GM12878 (cell line): Measurements from ENCODE around the gene CES3. TPM values are rescaled to one million over a fixed set of nuclear protein-coding genes. Genes with fewer than 3 reads are reported as not detected.

Experiments
- ATAC-seq: fragments of 200-7000 bp; cut with Tn5 transposase; 3 replicates; pipeline ENCODE4 v1.9.1; 2020; ENCODE audit warnings: mild to moderate bottlenecking, moderate library complexity
- BruUV-seq: library from RNA; stranded (reverse); fragments of 400-500 nt; replicated peaks from 2 replicates; lab custom pipeline; 2021; lab: Mats Ljungman, UMichigan
- CTCF ChIA-PET: fragments of 300-600 bp; sonication (Branson Sonifier 250); formaldehyde crosslinking; extraction: SDS; loops from one replicate; lab custom pipeline; 2021; ENCODE audit warnings: inconsistent platforms; lab: Yijun Ruan, JAX
- POLR2A ChIA-PET: fragments of 350-600 bp; formaldehyde crosslinking; extraction: SDS; loops from one replicate; lab custom pipeline; 2021; ENCODE audit warnings: inconsistent platforms; lab: Charles Lee
- RAD21 ChIA-PET: fragments of 300-600 bp; sonication (Branson Sonifier 250); formaldehyde crosslinking; loops from one replicate; lab custom pipeline; 2023; ENCODE audit warnings: antibody characterized with exemption; ENCODE audit not compliant: unreplicated experiment; lab: Charles Lee
- SMC1A ChIA-PET: fragments of 300-600 bp; sonication (Branson Sonifier 250); formaldehyde crosslinking; loops from one replicate; lab custom pipeline; 2023; ENCODE audit not compliant: unreplicated experiment, uncharacterized antibody; lab: Charles Lee
- DNase-seq: peaks from one replicate; pipeline ENCODE4 v3.0.0-alpha.2; 2011; ENCODE audit warnings: low read depth, low spot score
- FAIRE-seq: peaks from 3 replicates; lab custom pipeline; 2011; peaks lifted over from hg19 to GRCh38; lab: Jason Lieb, UNC
- H2AFZ ChIP-seq: 2 replicates; pipeline ENCODE4 v1.6.0; 2011; ENCODE audit warnings: low read depth, low read length, control low read depth; ENCODE audit not compliant: control insufficient read depth
- H3K27ac ChIP-seq: 2 replicates; pipeline ENCODE4 v1.5.1; 2011; ENCODE audit warnings: control low read depth; ENCODE audit not compliant: control insufficient read depth, insufficient read depth
- H3K27me3 ChIP-seq, 2 experiments: replicated peaks in 1 of 2; 2 replicates each; pipeline versions ENCODE4 v1.6.0 to v1.6.1; 2011; ENCODE audit warnings: low read length in 1 of 2; ENCODE audit not compliant: control insufficient read depth in 2 of 2, insufficient read depth in 2 of 2
- H3K36me3 ChIP-seq, 2 experiments: 2 replicates each; pipeline ENCODE4 v1.5.1; 2011; ENCODE audit warnings: low read length in 1 of 2; ENCODE audit not compliant: control insufficient read depth in 2 of 2, insufficient read depth in 2 of 2
- H3K4me1 ChIP-seq: 2 replicates; pipeline ENCODE4 v1.6.1; 2011; ENCODE audit warnings: mild to moderate bottlenecking, low read length, moderate library complexity, mixed read lengths; ENCODE audit not compliant: control insufficient read depth, insufficient read depth
- H3K4me2 ChIP-seq: 2 replicates; pipeline ENCODE4 v1.6.0; 2011; ENCODE audit warnings: control low read depth; ENCODE audit not compliant: control insufficient read depth, insufficient read depth
- H3K4me3 ChIP-seq: fragments of 200-600 bp; sonication (generic); 2 replicates; pipeline ENCODE4 v1.5.1; 2016
- H3K79me2 ChIP-seq: 2 replicates; pipeline ENCODE4 v1.6.0; 2011; ENCODE audit warnings: low read length; ENCODE audit not compliant: control insufficient read depth, insufficient read depth
- H3K9ac ChIP-seq: 2 replicates; pipeline ENCODE4 v1.8.0; 2011; ENCODE audit warnings: low read length, control low read depth, mixed read lengths; ENCODE audit not compliant: control insufficient read depth, insufficient read depth
- H3K9me3 ChIP-seq: replicated peaks from 3 replicates; pipeline ENCODE4 v1.5.1; 2011; ENCODE audit warnings: mild to moderate bottlenecking, low read length; ENCODE audit not compliant: control insufficient read depth, insufficient read depth
- H4K20me1 ChIP-seq: 2 replicates; pipeline ENCODE4 v1.6.0; 2011; ENCODE audit not compliant: control insufficient read depth, insufficient read depth
- CREB1 ChIP-seq: IDR thresholded peaks from 2 replicates; pipeline ENCODE4 v1.6.1; 2012; ENCODE audit warnings: low read depth, mild to moderate bottlenecking, inconsistent platforms
- MAX ChIP-seq: IDR thresholded peaks from 2 replicates; pipeline ENCODE4 v1.6.1; 2012; ENCODE audit warnings: low read depth, low read length, improper control_type of control experiment
- NFXL1 ChIP-seq: fragments of 450-650 bp; IDR thresholded peaks from 2 replicates; pipeline ENCODE4 v1.6.1; 2017; ENCODE audit warnings: antibody characterized with exemption, mild to moderate bottlenecking, borderline replicate concordance
- NR2C2 ChIP-seq: IDR thresholded peaks from 2 replicates; pipeline ENCODE4 v1.6.1; 2011; ENCODE audit warnings: borderline replicate concordance, low read depth; ENCODE audit not compliant: control insufficient read depth, insufficient read length
- POU2F2 ChIP-seq: IDR thresholded peaks from 3 replicates; pipeline ENCODE4 v1.6.1; 2011; ENCODE audit warnings: low read depth, mild to moderate bottlenecking, low read length, borderline replicate concordance
- RB1 ChIP-seq: fragments of 450-650 bp; formaldehyde crosslinking; IDR thresholded peaks from 2 replicates; pipeline ENCODE4 v1.6.1; 2017; ENCODE audit warnings: mild to moderate bottlenecking, borderline replicate concordance
- SIN3A ChIP-seq: IDR thresholded peaks from 2 replicates; pipeline ENCODE4 v1.6.1; 2012; ENCODE audit warnings: low read depth, low read length, improper control_type of control experiment
- ZBTB4 ChIP-seq: fragments of 450-650 bp; formaldehyde crosslinking; IDR thresholded peaks from 2 replicates; pipeline ENCODE4 v1.4.0; 2022; ENCODE audit warnings: mild to moderate bottlenecking, moderate library complexity
- WGBS: methylation state at CpG from one replicate; pipeline ENCODE4 v1.1.6; 2016; ENCODE audit warnings: low lambda C conversion rate; ENCODE audit not compliant: insufficient replicate concordance, insufficient coverage; ENCODE audit errors: missing lambda C conversion rate; 5-methylcytosine and 5-hydroxymethylcytosine counted together
- in situ Hi-C: fragments of 300-500 bp; cut with MboI; formaldehyde crosslinking; loops from 9 replicates; pipeline ENCODE4 v1.14.3; 2018; ENCODE audit warnings: mixed read lengths
- intact Hi-C: fragments of 100-400 bp; cut with micrococcal nuclease; formaldehyde crosslinking; loops from one replicate; pipeline ENCODE4 v1.14.2; 2022; ENCODE audit not compliant: unreplicated experiment
- polyA plus RNA-seq, 11 experiments: library from polyadenylated mRNA; depleted of rRNA in 4 of 11; unstranded in 6 of 11; stranded (reverse) in 5 of 11; fragments of >200 nt; fragmentation: Nextera tagmentation in 4 of 11; fragmentation: Illumina TruSeq in 1 of 11; extraction: Ambion mirVana in 4 of 11; extraction: Trizol in 1 of 11; gene quantifications; 1 replicate in 1 of 11; 2 replicates in 10 of 11; pipeline versions ENCODE4 v1.2.1 to v1.2.3, GENCODE V29; 2011 to 2016; ENCODE audit warnings: inconsistent platforms in 2 of 11, missing spikeins in 2 of 11, low read depth in 1 of 11
- total RNA-seq, 4 experiments: library from RNA; depleted of rRNA in 3 of 4; stranded (reverse); fragments of >200 nt in 3 of 4; fragmentation: Illumina TruSeq in 1 of 4; extraction: Trizol in 1 of 4; gene quantifications; 2 replicates each; pipeline versions ENCODE4 v1.2.1 to v1.2.3, GENCODE V29; 2013 to 2021
- TF ChIP-seq, protein P1 (sequence below): IDR thresholded peaks from 2 replicates; pipeline ENCODE4 v1.6.1; 2012; ENCODE audit warnings: low read depth, low read length, improper control_type of control experiment
- TF ChIP-seq, protein P2 (sequence below): IDR thresholded peaks from 2 replicates; pipeline ENCODE4 v1.6.1; 2012; ENCODE audit warnings: improper control_type of control experiment, low read depth, low read length; ENCODE audit not compliant: insufficient replicate concordance
- TF ChIP-seq, protein P3 (sequence below), 3 experiments: IDR thresholded peaks in 2 of 3; conservative IDR thresholded peaks in 1 of 3; 2 replicates each; pipeline ENCODE4 v1.5.1; 2011; ENCODE audit warnings: low read depth in 3 of 3, low read length in 3 of 3, mild to moderate bottlenecking in 3 of 3, control low read depth in 2 of 3, moderate library complexity in 2 of 3, inconsistent platforms in 1 of 3, mixed read lengths in 1 of 3; ENCODE audit not compliant: control insufficient read depth in 2 of 3, insufficient read depth in 1 of 3; ENCODE audit errors: extremely low read depth in 1 of 3

Gene CES3
- total and polyA plus RNA-seq, 10 of the 15 experiments (the other 5 are each of a cell fraction or from before 2014, with no cell fraction given), result 0.09 to 3.1 (median 0.76) TPM

GRCh38 chr16:66949472-66949871, 11.6 kb upstream of the CES3 start:
- ChIA-PET POLR2A (interaction anchor here (0.6 kb wide), 2 partner anchors 101 to 477 kb away, joined by 3 to 7 read pairs; no protein-coding TSS in a partner anchor), SMC1A (no interaction called here), CTCF (interaction anchor here (1.1 to 1.5 kb wide), 2 partner anchors 11 to 27 kb away, joined by 4 to 5 read pairs; partner anchors contain the start of gene CES3), RAD21 (interaction anchor here (1.3 kb wide), 1 partner anchor 64 kb away, joined by 4 read pairs; no protein-coding TSS in a partner anchor)
- Histone ChIP-seq H3K79me2 (no peaks in the 10 kb centered on the region), H3K27me3 (no peaks in the 10 kb centered on the region), H2AFZ (no peak overlapping the region), H4K20me1 (no peaks in the 10 kb centered on the region), H3K4me1 (peaks cover 19% of the 10 kb centered on the region), H3K4me2 (no peak overlapping the region), H3K9me3 (no peaks in the 10 kb centered on the region), H3K36me3 (no peaks in the 10 kb centered on the region), H3K9ac (no peak overlapping the region), H3K27ac (no peak overlapping the region), H3K4me3 (no peak overlapping the region)
- intact Hi-C loops, result no loop called here
- no peak for DNase-seq
- ATAC-seq, result no peak
- no peak for FAIRE-seq
- BruUV-seq, result no TSS peak
- WGBS, result 95% methylated on average over 6 of the region's 6 CpGs
- in situ Hi-C loops, result no loop called here
- TF ChIP-seq, protein P1, sequence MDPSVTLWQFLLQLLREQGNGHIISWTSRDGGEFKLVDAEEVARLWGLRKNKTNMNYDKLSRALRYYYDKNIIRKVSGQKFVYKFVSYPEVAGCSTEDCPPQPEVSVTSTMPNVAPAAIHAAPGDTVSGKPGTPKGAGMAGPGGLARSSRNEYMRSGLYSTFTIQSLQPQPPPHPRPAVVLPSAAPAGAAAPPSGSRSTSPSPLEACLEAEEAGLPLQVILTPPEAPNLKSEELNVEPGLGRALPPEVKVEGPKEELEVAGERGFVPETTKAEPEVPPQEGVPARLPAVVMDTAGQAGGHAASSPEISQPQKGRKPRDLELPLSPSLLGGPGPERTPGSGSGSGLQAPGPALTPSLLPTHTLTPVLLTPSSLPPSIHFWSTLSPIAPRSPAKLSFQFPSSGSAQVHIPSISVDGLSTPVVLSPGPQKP, result no peak
- no peak for TF ChIP-seq MAX
- no peak for TF ChIP-seq POU2F2
- no peak for TF ChIP-seq NFXL1
- TF ChIP-seq RB1, result no peak
- TF ChIP-seq, protein P2, sequence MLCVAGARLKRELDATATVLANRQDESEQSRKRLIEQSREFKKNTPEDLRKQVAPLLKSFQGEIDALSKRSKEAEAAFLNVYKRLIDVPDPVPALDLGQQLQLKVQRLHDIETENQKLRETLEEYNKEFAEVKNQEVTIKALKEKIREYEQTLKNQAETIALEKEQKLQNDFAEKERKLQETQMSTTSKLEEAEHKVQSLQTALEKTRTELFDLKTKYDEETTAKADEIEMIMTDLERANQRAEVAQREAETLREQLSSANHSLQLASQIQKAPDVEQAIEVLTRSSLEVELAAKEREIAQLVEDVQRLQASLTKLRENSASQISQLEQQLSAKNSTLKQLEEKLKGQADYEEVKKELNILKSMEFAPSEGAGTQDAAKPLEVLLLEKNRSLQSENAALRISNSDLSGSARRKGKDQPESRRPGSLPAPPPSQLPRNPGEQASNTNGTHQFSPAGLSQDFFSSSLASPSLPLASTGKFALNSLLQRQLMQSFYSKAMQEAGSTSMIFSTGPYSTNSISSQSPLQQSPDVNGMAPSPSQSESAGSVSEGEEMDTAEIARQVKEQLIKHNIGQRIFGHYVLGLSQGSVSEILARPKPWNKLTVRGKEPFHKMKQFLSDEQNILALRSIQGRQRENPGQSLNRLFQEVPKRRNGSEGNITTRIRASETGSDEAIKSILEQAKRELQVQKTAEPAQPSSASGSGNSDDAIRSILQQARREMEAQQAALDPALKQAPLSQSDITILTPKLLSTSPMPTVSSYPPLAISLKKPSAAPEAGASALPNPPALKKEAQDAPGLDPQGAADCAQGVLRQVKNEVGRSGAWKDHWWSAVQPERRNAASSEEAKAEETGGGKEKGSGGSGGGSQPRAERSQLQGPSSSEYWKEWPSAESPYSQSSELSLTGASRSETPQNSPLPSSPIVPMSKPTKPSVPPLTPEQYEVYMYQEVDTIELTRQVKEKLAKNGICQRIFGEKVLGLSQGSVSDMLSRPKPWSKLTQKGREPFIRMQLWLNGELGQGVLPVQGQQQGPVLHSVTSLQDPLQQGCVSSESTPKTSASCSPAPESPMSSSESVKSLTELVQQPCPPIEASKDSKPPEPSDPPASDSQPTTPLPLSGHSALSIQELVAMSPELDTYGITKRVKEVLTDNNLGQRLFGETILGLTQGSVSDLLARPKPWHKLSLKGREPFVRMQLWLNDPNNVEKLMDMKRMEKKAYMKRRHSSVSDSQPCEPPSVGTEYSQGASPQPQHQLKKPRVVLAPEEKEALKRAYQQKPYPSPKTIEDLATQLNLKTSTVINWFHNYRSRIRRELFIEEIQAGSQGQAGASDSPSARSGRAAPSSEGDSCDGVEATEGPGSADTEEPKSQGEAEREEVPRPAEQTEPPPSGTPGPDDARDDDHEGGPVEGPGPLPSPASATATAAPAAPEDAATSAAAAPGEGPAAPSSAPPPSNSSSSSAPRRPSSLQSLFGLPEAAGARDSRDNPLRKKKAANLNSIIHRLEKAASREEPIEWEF, result no peak
- TF ChIP-seq CREB1, result no peak
- no peak for TF ChIP-seq SIN3A
- TF ChIP-seq, protein P3, sequence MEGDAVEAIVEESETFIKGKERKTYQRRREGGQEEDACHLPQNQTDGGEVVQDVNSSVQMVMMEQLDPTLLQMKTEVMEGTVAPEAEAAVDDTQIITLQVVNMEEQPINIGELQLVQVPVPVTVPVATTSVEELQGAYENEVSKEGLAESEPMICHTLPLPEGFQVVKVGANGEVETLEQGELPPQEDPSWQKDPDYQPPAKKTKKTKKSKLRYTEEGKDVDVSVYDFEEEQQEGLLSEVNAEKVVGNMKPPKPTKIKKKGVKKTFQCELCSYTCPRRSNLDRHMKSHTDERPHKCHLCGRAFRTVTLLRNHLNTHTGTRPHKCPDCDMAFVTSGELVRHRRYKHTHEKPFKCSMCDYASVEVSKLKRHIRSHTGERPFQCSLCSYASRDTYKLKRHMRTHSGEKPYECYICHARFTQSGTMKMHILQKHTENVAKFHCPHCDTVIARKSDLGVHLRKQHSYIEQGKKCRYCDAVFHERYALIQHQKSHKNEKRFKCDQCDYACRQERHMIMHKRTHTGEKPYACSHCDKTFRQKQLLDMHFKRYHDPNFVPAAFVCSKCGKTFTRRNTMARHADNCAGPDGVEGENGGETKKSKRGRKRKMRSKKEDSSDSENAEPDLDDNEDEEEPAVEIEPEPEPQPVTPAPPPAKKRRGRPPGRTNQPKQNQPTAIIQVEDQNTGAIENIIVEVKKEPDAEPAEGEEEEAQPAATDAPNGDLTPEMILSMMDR (IDR thresholded peaks at IDR 0.05 in 2 of 3, conservative IDR thresholded peaks at IDR 0.05 in 1 of 3; ENCODE audit: control insufficient read depth in 2 of 3, extremely low read depth in 1 of 3, insufficient read depth in 1 of 3, low read depth in 3 of 3, low read length in 3 of 3), result no peak
- TF ChIP-seq NR2C2, result no peak
- no peak for TF ChIP-seq ZBTB4 (CRISPR knock-in tag)
